GM21526 (cell line): ENCODE results near the gene BAAT.
"Not testable (repeated sequence)": the region's sequence is repeated elsewhere in the genome, so short reads cannot be mapped to it uniquely, and the experiment has no call there.

ENCODE experiments used
- ATAC-seq: cut with Tn5 transposase; IDR thresholded peaks from one replicate; pipeline ENCODE4 v1.9.1; 2021; ENCODE audit warnings: moderate library complexity; ENCODE audit not compliant: unreplicated experiment, low FRiP score

BAAT gene

GRCh38 chr9:101384873-101385536 lies at the start of gene BAAT:
Gene BAAT (minus strand): TSS chr9:101385006. CDS start chr9:101371404, 13,602 bp downstream.
- ATAC-seq = not testable (repeated sequence)

- ATAC-seq = no peak
Measured at GRCh38 chr9:101433229-101433628, 48.4 kb upstream of the BAAT start.

- no peak for ATAC-seq
Measured at GRCh38 chr9:101432740-101433139, 47.9 kb upstream of the BAAT start.

GRCh38 chr9:101432171-101432570 lies 47.4 kb upstream of the BAAT start:
- no peak for ATAC-seq

- ATAC-seq = no peak
Measured at GRCh38 chr9:101429736-101430135, 44.9 kb upstream of the BAAT start.

- ATAC-seq = no peak
Measured at GRCh38 chr9:101428909-101429308, 44.1 kb upstream of the BAAT start.

GRCh38 chr9:101427957-101428655 lies 43.3 kb upstream of the BAAT start:
- ATAC-seq = peak; percentile 64

- ATAC-seq = no peak
Measured at GRCh38 chr9:101427358-101427757, 42.6 kb upstream of the BAAT start.

- no peak for ATAC-seq
Measured at GRCh38 chr9:101421653-101422065, 36.9 kb upstream of the BAAT start.

GRCh38 chr9:101419863-101420262 lies 35.1 kb upstream of the BAAT start:
- no peak for ATAC-seq

- no peak for ATAC-seq
Measured at GRCh38 chr9:101418518-101419430, 34.0 kb upstream of the BAAT start.

- no peak for ATAC-seq
Measured at GRCh38 chr9:101417977-101418376, 33.2 kb upstream of the BAAT start.

- ATAC-seq = no peak
Measured at GRCh38 chr9:101417389-101417788, 32.6 kb upstream of the BAAT start.

- no peak for ATAC-seq
Measured at GRCh38 chr9:101415578-101415977, 30.8 kb upstream of the BAAT start.

GRCh38 chr9:101414839-101415238 lies 30.0 kb upstream of the BAAT start:
- ATAC-seq = no peak

- ATAC-seq = no peak
Measured at GRCh38 chr9:101409079-101409477, 24.3 kb upstream of the BAAT start.

- no peak for ATAC-seq
Measured at GRCh38 chr9:101408374-101409078, 23.7 kb upstream of the BAAT start.

GRCh38 chr9:101403516-101404285 lies 18.9 kb upstream of the BAAT start:
- no peak for ATAC-seq

- no peak for ATAC-seq
Measured at GRCh38 chr9:101400120-101400519, 15.3 kb upstream of the BAAT start.

GRCh38 chr9:101399643-101399970 lies 14.8 kb upstream of the BAAT start:
- no peak for ATAC-seq
